HepG2 (cell line): Measurements from ENCODE around the gene IPPK. TPM values are rescaled to one million over a fixed set of nuclear protein-coding genes. Genes with fewer than 3 reads are reported as not detected.

Source experiments
- MED13 ChIP-seq: sonication (generic); formaldehyde crosslinking; IDR thresholded peaks from 2 replicates; pipeline ENCODE4 v1.5.0; 2020; ENCODE audit warnings: missing genetic modification reagents
- NFE2L1 ChIP-seq: sonication (generic); formaldehyde crosslinking; IDR thresholded peaks from 2 replicates; pipeline ENCODE4 v1.4.0; 2020; ENCODE audit warnings: missing genetic modification reagents, mild to moderate bottlenecking, borderline replicate concordance
- PRMT3 ChIP-seq: sonication (generic); formaldehyde crosslinking; IDR thresholded peaks from 2 replicates; pipeline ENCODE4 v1.8.1; 2022; ENCODE audit warnings: low read depth, mild to moderate bottlenecking, moderate library complexity, missing genetic modification reagents, borderline replicate concordance
- RBAK ChIP-seq: sonication (generic); formaldehyde crosslinking; IDR thresholded peaks from 2 replicates; pipeline ENCODE4 v1.5.1; 2020; ENCODE audit warnings: mild to moderate bottlenecking, missing genetic modification reagents
- SKI ChIP-seq: fragments of 450-650 bp; IDR thresholded peaks from one replicate; pipeline ENCODE4 v1.6.1; 2018; ENCODE audit warnings: mild to moderate bottlenecking; ENCODE audit not compliant: partially characterized antibody
- SPEN ChIP-seq: sonication (generic); formaldehyde crosslinking; IDR thresholded peaks from 2 replicates; pipeline ENCODE4 v1.5.1; 2020; ENCODE audit warnings: low read depth, mild to moderate bottlenecking, missing genetic modification reagents
- ZNF12 ChIP-seq: sonication (generic); formaldehyde crosslinking; IDR thresholded peaks from 2 replicates; pipeline ENCODE4 v1.5.0; 2020; ENCODE audit warnings: missing genetic modification reagents
- ZNF20 ChIP-seq: sonication (generic); formaldehyde crosslinking; IDR thresholded peaks from 2 replicates; pipeline ENCODE4 v1.4.0; 2020; ENCODE audit warnings: mild to moderate bottlenecking, moderate library complexity, missing genetic modification reagents
- ZNF446 ChIP-seq: sonication (generic); formaldehyde crosslinking; IDR thresholded peaks from 2 replicates; pipeline ENCODE4 v1.5.0; 2020; ENCODE audit warnings: mild to moderate bottlenecking, missing genetic modification reagents
- polyA plus RNA-seq, 8 experiments: library from polyadenylated mRNA; depleted of rRNA in 3 of 8; stranded (reverse) in 7 of 8; unstranded in 1 of 8; fragments of >200 nt; fragmentation: Illumina TruSeq in 4 of 8; extraction: Trizol in 4 of 8; gene quantifications; 2 replicates each; pipeline versions ENCODE4 v1.2.1 to v1.2.3, GENCODE V29; 2011 to 2016; ENCODE audit warnings: low read depth in 4 of 8, missing spikeins in 1 of 8, mixed read lengths in 1 of 8; ENCODE audit not compliant: insufficient read depth in 1 of 8
- total RNA-seq, 5 experiments: library from RNA; depleted of rRNA; stranded (reverse); fragments of >200 nt; fragmentation: Illumina TruSeq; extraction: Trizol; gene quantifications; 2 replicates each; pipeline ENCODE4 v1.2.3, GENCODE V29; 2016; ENCODE audit warnings: low read depth in 1 of 5
- TF ChIP-seq, protein P1 (sequence below), 2 experiments: sonication (generic) in 1 of 2; formaldehyde crosslinking in 1 of 2; IDR thresholded peaks; 2 replicates each; pipeline versions ENCODE4 v1.4.0 to v1.6.1; 2016 to 2020; ENCODE audit warnings: borderline replicate concordance in 1 of 2, low read depth in 1 of 2, mild to moderate bottlenecking in 1 of 2, missing genetic modification reagents in 1 of 2
- TF ChIP-seq, protein P2 (sequence below): IDR thresholded peaks from 2 replicates; pipeline ENCODE4 v1.6.1; 2016; ENCODE audit warnings: missing compliant biosample characterization, missing genetic modification reagents, borderline replicate concordance
- TF ChIP-seq, protein P3 (sequence below): sonication (generic); formaldehyde crosslinking; IDR thresholded peaks from 2 replicates; pipeline ENCODE4 v1.9.0; 2021; ENCODE audit warnings: missing genetic modification reagents, borderline replicate concordance
- TF ChIP-seq, protein P4 (sequence below): sonication (generic); formaldehyde crosslinking; IDR thresholded peaks from 2 replicates; pipeline ENCODE4 v1.8.0; 2022; ENCODE audit warnings: mild to moderate bottlenecking, missing genetic modification reagents, borderline replicate concordance
- TF ChIP-seq, protein P5 (sequence below): IDR thresholded peaks from 2 replicates; pipeline ENCODE4 v1.6.1; 2016

Gene IPPK
- total and polyA plus RNA-seq, 2 of the 13 experiments (the other 11 are each of a cell fraction or from before 2014, with no cell fraction given): 9.9 to 14.1 TPM

DNA sequence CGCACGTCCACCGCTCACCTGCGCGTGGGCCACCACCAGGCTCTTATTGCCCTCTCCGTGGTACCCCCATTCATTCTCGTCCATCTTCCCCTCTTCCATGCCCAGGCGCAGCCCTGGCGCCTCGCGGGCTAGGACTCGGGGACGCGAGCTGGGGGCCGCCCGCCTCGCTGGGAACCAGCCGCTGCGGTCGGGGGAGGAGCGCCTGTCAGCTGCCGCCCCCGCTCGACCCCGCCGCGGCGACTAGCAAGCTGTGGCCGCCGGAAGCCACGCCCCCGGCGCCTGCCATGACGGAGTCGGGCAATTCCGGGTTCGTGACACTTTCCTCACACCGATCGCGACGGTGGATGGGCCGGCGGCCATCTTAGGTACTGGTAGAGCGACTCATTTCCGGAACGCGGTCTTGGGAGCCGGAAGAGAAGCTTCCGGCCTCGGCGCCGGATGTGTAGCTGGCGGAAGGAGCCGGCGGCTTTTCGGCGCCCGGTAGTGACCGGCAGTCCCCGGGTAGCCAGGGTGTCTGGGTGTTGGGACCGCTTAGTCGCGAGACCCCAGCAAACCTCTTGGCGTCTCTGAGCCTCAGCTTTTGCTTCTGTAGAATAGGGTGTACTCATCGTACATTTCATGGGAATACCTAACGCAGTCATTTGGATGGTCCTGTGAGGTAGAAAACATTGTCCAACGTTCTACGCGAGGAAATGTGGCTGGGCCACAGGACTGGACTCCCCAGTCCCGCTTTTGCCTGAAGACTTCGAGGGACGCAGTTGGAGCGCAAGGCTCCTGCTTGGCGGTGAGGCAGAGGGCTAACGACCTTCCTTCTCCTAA lies at the start of gene IPPK (continued):
- TF ChIP-seq, protein P1, sequence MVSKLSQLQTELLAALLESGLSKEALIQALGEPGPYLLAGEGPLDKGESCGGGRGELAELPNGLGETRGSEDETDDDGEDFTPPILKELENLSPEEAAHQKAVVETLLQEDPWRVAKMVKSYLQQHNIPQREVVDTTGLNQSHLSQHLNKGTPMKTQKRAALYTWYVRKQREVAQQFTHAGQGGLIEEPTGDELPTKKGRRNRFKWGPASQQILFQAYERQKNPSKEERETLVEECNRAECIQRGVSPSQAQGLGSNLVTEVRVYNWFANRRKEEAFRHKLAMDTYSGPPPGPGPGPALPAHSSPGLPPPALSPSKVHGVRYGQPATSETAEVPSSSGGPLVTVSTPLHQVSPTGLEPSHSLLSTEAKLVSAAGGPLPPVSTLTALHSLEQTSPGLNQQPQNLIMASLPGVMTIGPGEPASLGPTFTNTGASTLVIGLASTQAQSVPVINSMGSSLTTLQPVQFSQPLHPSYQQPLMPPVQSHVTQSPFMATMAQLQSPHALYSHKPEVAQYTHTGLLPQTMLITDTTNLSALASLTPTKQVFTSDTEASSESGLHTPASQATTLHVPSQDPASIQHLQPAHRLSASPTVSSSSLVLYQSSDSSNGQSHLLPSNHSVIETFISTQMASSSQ (IDR thresholded peaks at IDR 0.05; ENCODE audit: low read depth): no peak
- TF ChIP-seq, protein P1 (CRISPR knock-in tag; IDR thresholded peaks at IDR 0.05; ENCODE audit: borderline replicate concordance): peak; percentile 60; the same call in 1 of the 2 replicates
- TF ChIP-seq, protein P2, sequence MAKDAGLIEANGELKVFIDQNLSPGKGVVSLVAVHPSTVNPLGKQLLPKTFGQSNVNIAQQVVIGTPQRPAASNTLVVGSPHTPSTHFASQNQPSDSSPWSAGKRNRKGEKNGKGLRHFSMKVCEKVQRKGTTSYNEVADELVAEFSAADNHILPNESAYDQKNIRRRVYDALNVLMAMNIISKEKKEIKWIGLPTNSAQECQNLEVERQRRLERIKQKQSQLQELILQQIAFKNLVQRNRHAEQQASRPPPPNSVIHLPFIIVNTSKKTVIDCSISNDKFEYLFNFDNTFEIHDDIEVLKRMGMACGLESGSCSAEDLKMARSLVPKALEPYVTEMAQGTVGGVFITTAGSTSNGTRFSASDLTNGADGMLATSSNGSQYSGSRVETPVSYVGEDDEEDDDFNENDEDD (CRISPR knock-in tag): peak; percentile 36; the same call in 1 of the 2 replicates
- TF ChIP-seq, protein P3, sequence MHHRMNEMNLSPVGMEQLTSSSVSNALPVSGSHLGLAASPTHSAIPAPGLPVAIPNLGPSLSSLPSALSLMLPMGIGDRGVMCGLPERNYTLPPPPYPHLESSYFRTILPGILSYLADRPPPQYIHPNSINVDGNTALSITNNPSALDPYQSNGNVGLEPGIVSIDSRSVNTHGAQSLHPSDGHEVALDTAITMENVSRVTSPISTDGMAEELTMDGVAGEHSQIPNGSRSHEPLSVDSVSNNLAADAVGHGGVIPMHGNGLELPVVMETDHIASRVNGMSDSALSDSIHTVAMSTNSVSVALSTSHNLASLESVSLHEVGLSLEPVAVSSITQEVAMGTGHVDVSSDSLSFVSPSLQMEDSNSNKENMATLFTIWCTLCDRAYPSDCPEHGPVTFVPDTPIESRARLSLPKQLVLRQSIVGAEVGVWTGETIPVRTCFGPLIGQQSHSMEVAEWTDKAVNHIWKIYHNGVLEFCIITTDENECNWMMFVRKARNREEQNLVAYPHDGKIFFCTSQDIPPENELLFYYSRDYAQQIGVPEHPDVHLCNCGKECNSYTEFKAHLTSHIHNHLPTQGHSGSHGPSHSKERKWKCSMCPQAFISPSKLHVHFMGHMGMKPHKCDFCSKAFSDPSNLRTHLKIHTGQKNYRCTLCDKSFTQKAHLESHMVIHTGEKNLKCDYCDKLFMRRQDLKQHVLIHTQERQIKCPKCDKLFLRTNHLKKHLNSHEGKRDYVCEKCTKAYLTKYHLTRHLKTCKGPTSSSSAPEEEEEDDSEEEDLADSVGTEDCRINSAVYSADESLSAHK: no peak
- no peak for TF ChIP-seq ZNF12 (CRISPR knock-in tag)
- no peak for TF ChIP-seq RBAK (CRISPR knock-in tag)
- TF ChIP-seq MED13 (CRISPR knock-in tag): no peak
- TF ChIP-seq, protein P4, sequence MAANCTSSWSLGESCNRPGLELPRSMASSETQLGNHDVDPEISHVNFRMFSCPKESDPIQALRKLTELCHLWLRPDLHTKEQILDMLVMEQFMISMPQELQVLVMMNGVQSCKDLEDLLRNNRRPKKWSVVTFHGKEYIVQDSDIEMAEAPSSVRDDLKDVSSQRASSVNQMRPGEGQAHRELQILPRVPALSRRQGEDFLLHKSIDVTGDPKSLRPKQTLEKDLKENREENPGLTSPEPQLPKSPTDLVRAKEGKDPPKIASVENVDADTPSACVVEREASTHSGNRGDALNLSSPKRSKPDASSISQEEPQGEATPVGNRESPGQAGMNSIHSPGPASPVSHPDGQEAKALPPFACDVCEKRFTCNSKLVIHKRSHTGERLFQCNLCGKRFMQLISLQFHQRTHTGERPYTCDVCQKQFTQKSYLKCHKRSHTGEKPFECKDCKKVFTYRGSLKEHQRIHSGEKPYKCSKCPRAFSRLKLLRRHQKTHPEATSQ: no peak
- peak; percentile 86 for TF ChIP-seq SPEN (CRISPR knock-in tag)
- TF ChIP-seq ZNF446 (CRISPR knock-in tag): 0 out of 2 replicates have a peak, but pooled peaks have one; percentile 35
- TF ChIP-seq NFE2L1 (CRISPR knock-in tag): no peak
- no peak for TF ChIP-seq PRMT3
- peak; percentile 63 for TF ChIP-seq SKI
- TF ChIP-seq ZNF20 (CRISPR knock-in tag): no peak
- TF ChIP-seq, protein P5, sequence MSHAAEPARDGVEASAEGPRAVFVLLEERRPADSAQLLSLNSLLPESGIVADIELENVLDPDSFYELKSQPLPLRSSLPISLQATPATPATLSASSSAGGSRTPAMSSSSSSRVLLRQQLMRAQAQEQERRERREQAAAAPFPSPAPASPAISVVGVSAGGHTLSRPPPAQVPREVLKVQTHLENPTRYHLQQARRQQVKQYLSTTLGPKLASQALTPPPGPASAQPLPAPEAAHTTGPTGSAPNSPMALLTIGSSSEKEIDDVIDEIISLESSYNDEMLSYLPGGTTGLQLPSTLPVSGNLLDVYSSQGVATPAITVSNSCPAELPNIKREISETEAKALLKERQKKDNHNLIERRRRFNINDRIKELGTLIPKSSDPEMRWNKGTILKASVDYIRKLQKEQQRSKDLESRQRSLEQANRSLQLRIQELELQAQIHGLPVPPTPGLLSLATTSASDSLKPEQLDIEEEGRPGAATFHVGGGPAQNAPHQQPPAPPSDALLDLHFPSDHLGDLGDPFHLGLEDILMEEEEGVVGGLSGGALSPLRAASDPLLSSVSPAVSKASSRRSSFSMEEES (CRISPR knock-in tag): 0 out of 2 replicates have a peak, but pooled peaks have one; percentile 51
